DMS53 (cell line): ENCODE data around the gene STXBP5.
A peak's percentile ranks its signal among the peaks of the same experiment; 100 is the strongest.

Source experiments
- DNase-seq: peaks from one replicate; lab custom pipeline; 2025; lab: John Stamatoyannopoulos, UW

Gene STXBP5

DNA sequence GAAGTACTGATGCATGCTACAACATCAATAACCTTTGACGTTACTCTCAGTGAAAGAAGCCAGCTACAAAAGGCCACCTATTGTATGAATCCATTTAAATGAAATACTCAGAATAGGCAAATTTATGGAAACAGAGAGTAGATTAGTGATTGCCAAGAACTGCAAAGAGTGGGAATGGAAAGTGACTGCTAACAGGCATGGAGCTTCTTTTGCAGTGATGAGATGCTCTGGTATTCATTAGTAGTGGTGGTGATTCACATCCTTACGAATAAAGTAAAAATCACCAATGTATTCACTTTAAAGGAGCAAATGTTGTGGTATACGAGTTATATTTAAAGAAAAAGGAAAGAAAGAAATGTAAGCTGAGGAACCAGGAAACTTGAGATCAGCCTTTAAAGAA lies 177.5 kb downstream of the STXBP5 start:
- DNase-seq: no peak

GRCh38 chr6:147382945-147383554 lies 178.8 kb downstream of the STXBP5 start:
- DNase-seq: peak; percentile 44

DNA sequence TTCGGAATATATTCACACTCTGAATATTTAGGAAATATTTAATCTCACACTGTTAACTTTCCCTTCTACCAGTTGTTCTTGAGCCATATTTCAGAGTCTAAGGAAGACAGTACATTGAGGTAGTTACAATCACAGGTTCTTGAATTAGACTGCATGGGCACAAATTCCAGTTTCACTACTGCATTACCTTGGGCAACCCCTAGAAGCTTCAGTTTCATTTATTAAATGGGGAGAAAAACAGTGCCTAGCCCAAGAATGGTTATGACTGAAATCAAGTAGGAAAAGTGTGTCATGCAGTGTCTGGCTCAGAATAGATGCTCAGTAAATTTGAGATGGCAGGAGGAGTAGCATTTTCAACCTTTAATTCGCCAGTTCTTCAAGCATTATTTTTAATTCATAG lies 179.8 kb downstream of the STXBP5 start:
- DNase-seq: no peak

- DNase-seq: no peak
Measured at GRCh38 chr6:147384737-147385710, 180.8 kb downstream of the STXBP5 start.

DNA sequence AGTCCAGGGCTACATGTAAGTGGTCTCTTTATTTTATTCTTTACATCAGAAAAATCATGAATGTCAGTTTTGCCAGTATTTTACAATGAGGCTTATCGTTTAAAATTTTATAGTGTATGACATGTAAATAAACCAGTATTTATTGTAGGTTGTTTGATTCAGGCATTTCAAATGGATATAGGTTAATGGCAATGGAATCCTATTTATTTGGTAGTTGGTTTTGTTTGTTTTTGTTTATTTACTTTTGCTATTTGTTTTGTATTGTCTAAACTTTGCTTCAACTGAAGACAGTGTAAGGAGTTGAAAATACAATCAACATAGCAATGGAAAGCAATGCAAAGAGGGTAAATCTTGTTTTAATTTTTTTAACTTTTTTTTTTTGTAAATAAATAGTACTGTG lies 185.2 kb downstream of the STXBP5 start:
- DNase-seq: no peak

GRCh38 chr6:147390909-147391536 lies 186.8 kb downstream of the STXBP5 start:
- DNase-seq: peak; percentile 44

GRCh38 chr6:147392917-147393625 lies 188.9 kb downstream of the STXBP5 start:
- no peak for DNase-seq

GRCh38 chr6:147395158-147395557 lies 190.9 kb downstream of the STXBP5 start:
- no peak for DNase-seq

GRCh38 chr6:147397306-147397705 lies 193.1 kb downstream of the STXBP5 start:
- no peak for DNase-seq

DNA sequence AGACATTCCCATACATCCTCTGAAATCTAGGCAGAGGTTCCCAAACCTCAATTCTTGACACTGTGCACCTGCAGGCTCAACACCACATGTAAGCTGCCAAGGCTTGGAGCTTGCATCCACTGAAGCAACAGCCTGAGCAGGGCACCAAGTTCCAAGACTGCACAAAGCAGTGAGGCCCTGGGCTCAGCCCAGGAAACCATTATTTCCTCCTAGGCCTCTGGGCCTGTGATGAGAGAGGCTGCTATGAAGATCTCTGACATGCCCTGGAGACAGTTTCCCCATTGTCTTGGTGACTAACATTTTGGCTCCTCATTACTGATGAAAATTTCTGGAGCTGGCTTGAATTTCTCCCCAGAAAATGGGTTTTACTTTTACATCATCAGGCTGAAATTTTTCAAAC lies 196.8 kb downstream of the STXBP5 start:
- no peak for DNase-seq

- DNase-seq: no peak
Measured at GRCh38 chr6:147401779-147402178, 197.6 kb downstream of the STXBP5 start.

- no peak for DNase-seq
Measured at GRCh38 chr6:147406783-147407182, 202.6 kb downstream of the STXBP5 start.

GRCh38 chr6:147407571-147407970 lies 203.4 kb downstream of the STXBP5 start:
- no peak for DNase-seq

GRCh38 chr6:147416622-147417021 lies 212.4 kb downstream of the STXBP5 start:
- no peak for DNase-seq

GRCh38 chr6:147417954-147418353 lies 213.7 kb downstream of the STXBP5 start:
- no peak for DNase-seq

DNA sequence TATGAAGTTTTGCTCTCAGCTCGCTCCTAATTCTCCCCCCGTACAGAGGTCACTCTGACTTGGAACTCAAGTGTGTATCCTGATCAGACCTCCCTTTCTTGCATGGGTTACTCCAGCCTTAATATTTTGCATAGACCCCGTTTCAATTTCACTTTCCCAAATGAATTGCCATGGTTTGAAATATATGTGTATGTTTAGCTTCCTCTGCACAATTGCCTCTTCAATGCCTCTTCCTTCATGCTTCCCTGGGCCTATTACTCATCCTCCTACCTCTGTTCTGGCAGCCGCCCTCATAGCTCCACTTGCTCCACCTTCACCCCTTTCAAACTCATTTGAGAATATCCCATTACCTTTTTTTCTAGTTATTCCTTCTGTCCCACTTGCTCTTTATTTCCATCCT lies 214.3 kb downstream of the STXBP5 start:
- DNase-seq: peak; percentile 4

DNA sequence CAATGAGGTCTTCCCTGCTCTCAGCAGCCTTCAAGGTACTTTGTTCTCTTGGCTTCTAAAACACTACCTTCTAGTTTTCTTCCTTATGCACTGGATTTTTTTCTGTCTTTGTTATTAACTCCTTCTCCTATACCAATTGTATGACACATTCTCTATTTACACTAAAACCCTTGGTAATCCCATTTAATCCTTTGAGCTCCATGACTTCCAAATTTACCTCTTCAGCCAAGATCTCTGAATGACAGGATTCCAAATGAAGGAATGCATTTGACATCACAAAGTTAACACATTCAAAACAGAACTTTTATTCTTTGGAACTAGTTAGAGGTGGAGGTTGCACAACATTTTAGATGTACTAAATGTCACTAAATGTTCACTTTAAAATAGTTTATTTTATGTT lies 217.7 kb downstream of the STXBP5 start:
- no peak for DNase-seq

DNA sequence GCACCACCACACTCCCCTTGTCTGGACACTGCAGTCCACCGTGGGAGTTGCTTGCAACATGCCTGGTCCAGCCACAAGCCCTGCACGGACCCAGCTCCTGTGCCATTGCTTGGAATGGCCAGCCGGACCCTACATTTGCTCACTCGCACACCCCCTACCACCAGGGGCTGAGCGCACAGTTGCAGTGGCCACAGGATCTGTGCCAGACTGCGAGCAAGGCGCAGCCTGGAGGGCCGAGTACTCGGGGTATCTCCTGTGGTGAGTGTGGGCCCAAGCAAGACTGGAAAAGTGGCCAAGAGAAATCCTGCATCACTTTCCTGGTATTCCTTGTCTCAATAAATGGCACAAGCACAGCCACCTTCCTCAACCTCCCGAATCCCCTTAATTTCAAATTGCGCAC lies 218.9 kb downstream of the STXBP5 start:
- DNase-seq: no peak

GRCh38 chr6:147429794-147430193 lies 225.6 kb downstream of the STXBP5 start:
- DNase-seq: no peak

DNA sequence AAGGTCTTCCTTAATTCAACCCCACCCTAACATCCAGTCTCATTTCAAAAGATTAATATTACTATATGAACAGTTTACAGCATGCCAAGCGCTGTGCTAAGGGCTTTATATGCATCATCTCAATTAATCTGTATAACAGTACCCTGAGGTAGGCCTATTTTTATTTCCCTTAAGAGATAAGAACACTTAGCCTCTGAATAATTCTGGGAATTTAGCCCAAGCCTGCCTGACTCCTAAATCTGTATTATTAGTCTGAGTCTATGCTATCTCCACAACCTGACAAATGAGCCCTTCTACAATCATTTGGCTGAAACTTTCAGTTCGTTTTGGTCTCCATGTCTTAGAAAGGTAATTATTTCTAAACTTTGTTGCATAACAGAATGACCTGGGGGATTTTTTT lies 226.6 kb downstream of the STXBP5 start:
- DNase-seq: no peak

- no peak for DNase-seq
Measured at GRCh38 chr6:147434076-147434475, 229.9 kb downstream of the STXBP5 start.

- DNase-seq: no peak
Measured at GRCh38 chr6:147434516-147434915, 230.3 kb downstream of the STXBP5 start.
